ENCODE data around the gene CBLIF.

The CBLIF gene

GRCh38 chr11:59782080-59782479, 63.2 kb downstream of the CBLIF start:
- Histone ChIP-seq H3K9me2 (replicated peaks; ENCODE audit: control insufficient read depth, low read length) (no peaks in the 10 kb centered on the region), H3K27ac (ENCODE audit: low read depth, low read length) (no peak overlapping the region), H3K4me2 (ENCODE audit: low read length) (no peak overlapping the region), H4K20me1 (ENCODE audit: control insufficient read depth, insufficient read depth, low read depth, low read length) (no peaks in the 10 kb centered on the region), H3K9me3 (ENCODE audit: control insufficient read depth, insufficient read depth, low read length) (no peaks in the 10 kb centered on the region), H3K4me1 (ENCODE audit: control insufficient read depth, low read length) (no peaks in the 10 kb centered on the region), H3F3A (ENCODE audit: control insufficient read depth, insufficient read depth) (no peaks in the 10 kb centered on the region), H3K79me2 (ENCODE audit: control insufficient read depth, low read length) (no peaks in the 10 kb centered on the region), H3K27me3 (ENCODE audit: control insufficient read depth, low read length) (no peaks in the 10 kb centered on the region), H3K4me3 (ENCODE audit: low read length) (no peak overlapping the region), H3K36me3 (ENCODE audit: control insufficient read depth, low read length) (no peaks in the 10 kb centered on the region)
- TF ChIP-seq CTCF (IDR thresholded peaks at IDR 0.05; ENCODE audit: low read depth, low read length, poor library complexity, severe bottlenecking) = no peak
- TF ChIP-seq EZH2phosphoT487 (IDR thresholded peaks at IDR 0.05; ENCODE audit: borderline replicate concordance, low read length) = no peak

DNA sequence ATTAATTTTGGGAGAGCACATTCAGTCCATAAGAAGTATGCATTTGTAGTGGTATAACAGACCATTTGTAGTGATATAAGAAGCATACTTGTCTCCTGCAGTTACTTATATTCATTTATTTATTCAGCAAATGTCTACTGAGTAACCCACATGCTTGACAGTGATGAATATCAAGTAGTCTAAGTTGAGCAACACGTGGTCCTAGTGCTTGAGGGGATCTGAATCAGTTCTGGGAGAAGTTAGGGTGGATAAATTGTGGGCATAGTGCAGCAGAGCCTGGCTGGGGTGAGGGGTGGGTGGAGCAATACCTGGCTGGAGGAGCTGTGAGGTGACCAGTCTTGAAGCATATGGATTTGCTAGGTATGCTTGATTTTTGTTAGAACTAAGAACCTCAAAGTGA, 65.8 kb downstream of the CBLIF start:
- Histone ChIP-seq H3K4me2 (ENCODE audit: low read length) (no peak overlapping the region), H3K27me3 (ENCODE audit: control insufficient read depth, low read length) (no peaks in the 10 kb centered on the region), H3K36me3 (ENCODE audit: control insufficient read depth, low read length) (no peaks in the 10 kb centered on the region), H3F3A (ENCODE audit: control insufficient read depth, insufficient read depth) (no peaks in the 10 kb centered on the region), H3K9me2 (replicated peaks; ENCODE audit: control insufficient read depth, low read length) (no peaks in the 10 kb centered on the region), H3K4me3 (ENCODE audit: low read length) (no peak overlapping the region), H3K79me2 (ENCODE audit: control insufficient read depth, low read length) (no peaks in the 10 kb centered on the region), H3K27ac (ENCODE audit: low read depth, low read length) (no peak overlapping the region), H4K20me1 (ENCODE audit: control insufficient read depth, insufficient read depth, low read depth, low read length) (no peaks in the 10 kb centered on the region), H3K4me1 (ENCODE audit: control insufficient read depth, low read length) (no peaks in the 10 kb centered on the region), H3K9me3 (ENCODE audit: control insufficient read depth, insufficient read depth, low read length) (no peaks in the 10 kb centered on the region)
- TF ChIP-seq CTCF (IDR thresholded peaks at IDR 0.05; ENCODE audit: low read depth, low read length, poor library complexity, severe bottlenecking) (no peak), EZH2phosphoT487 (IDR thresholded peaks at IDR 0.05; ENCODE audit: borderline replicate concordance, low read length) (no peak)
